H1 (cell line): Measurements from ENCODE around the gene CTBP2. TPM values are rescaled to one million over a fixed set of nuclear protein-coding genes. Genes with fewer than 3 reads are reported as not detected.

Source experiments
- CTCF ChIA-PET: fragments of 300-600 bp; sonication (Branson Sonifier 250); formaldehyde crosslinking; loops from one replicate; lab custom pipeline; 2021; ENCODE audit not compliant: partially characterized antibody; lab: Charles Lee
- POLR2A ChIA-PET: fragments of 300-600 bp; sonication (Branson Sonifier 250); formaldehyde crosslinking; loops from one replicate; lab custom pipeline; 2021; ENCODE audit warnings: inconsistent platforms; ENCODE audit not compliant: partially characterized antibody; lab: Charles Lee
- DNase-seq, 2 experiments: peaks; one replicate each; pipeline versions ENCODE4 v3.0.0 to v3.0.0-alpha.2; 2010 to 2022; ENCODE audit warnings: low spot score in 2 of 2, low read depth in 1 of 2, mixed read lengths in 1 of 2
- FAIRE-seq: peaks from 2 replicates; lab custom pipeline; 2011; peaks lifted over from hg19 to GRCh38; lab: Jason Lieb, UNC
- H2AFZ ChIP-seq: 2 replicates; pipeline ENCODE4 v1.8.1; 2012; ENCODE audit warnings: low read length, inconsistent platforms
- H2AK5ac ChIP-seq: 2 replicates; pipeline ENCODE4 v1.6.1; 2013; ENCODE audit warnings: low read depth, low read length
- H2BK120ac ChIP-seq: replicated peaks from 2 replicates; pipeline ENCODE3; 2013; ENCODE audit warnings: low read depth, low read length, inconsistent platforms
- H2BK12ac ChIP-seq: 2 replicates; pipeline ENCODE4 v1.6.1; 2013; ENCODE audit warnings: low read depth, low read length
- H2BK15ac ChIP-seq: 2 replicates; pipeline ENCODE4 v1.6.1; 2013; ENCODE audit warnings: low read length
- H2BK20ac ChIP-seq: 2 replicates; pipeline ENCODE4 v1.6.1; 2013; ENCODE audit warnings: low read length
- H2BK5ac ChIP-seq: 2 replicates; pipeline ENCODE4 v1.6.1; 2013; ENCODE audit warnings: low read depth, low read length
- H3K14ac ChIP-seq: 2 replicates; pipeline ENCODE4 v1.6.1; 2013; ENCODE audit warnings: inconsistent platforms; ENCODE audit not compliant: insufficient read length
- H3K18ac ChIP-seq: 2 replicates; pipeline ENCODE4 v1.6.1; 2013; ENCODE audit warnings: low read length; ENCODE audit errors: extremely low read depth
- H3K23ac ChIP-seq: 2 replicates; pipeline ENCODE4 v1.6.1; 2013; ENCODE audit warnings: inconsistent platforms; ENCODE audit not compliant: insufficient read length
- H3K23me2 ChIP-seq: 2 replicates; pipeline ENCODE4 v1.6.1; 2013; ENCODE audit warnings: low read depth, low read length
- H3K27ac ChIP-seq: 2 replicates; pipeline ENCODE4 v1.6.1; 2011; ENCODE audit warnings: low read depth, low read length, inconsistent platforms
- H3K27me3 ChIP-seq, 4 experiments: replicated peaks in 1 of 4; 1 replicate in 1 of 4; 2 replicates in 3 of 4; pipeline versions ENCODE4 v1.6.1 to v1.8.1; 2011 to 2013; ENCODE audit warnings: low read length in 3 of 4, mild to moderate bottlenecking in 3 of 4, inconsistent platforms in 2 of 4, mixed read lengths in 2 of 4, moderate library complexity in 1 of 4; ENCODE audit not compliant: control insufficient read depth in 3 of 4, insufficient read depth in 3 of 4; ENCODE audit errors: extremely low read depth in 1 of 4
- H3K36me3 ChIP-seq, 4 experiments: 2 replicates each; pipeline versions ENCODE4 v1.6.1 to v1.8.1; 2011 to 2013; ENCODE audit warnings: mild to moderate bottlenecking in 4 of 4, low read length in 3 of 4, moderate library complexity in 2 of 4, control low read depth in 1 of 4, inconsistent platforms in 1 of 4; ENCODE audit not compliant: insufficient read depth in 4 of 4, control insufficient read depth in 2 of 4
- H3K4ac ChIP-seq: replicated peaks from 2 replicates; pipeline ENCODE3; 2013; ENCODE audit warnings: low read length, low read depth, mixed read lengths, inconsistent platforms; ENCODE audit not compliant: insufficient read length
- H3K4me1 ChIP-seq, 4 experiments: replicated peaks in 1 of 4; 1 replicate in 1 of 4; 2 replicates in 3 of 4; pipeline versions ENCODE4 v1.6.1 to v1.8.1; 2011 to 2013; ENCODE audit warnings: low read length in 3 of 4, inconsistent platforms in 2 of 4, mixed read lengths in 1 of 4; ENCODE audit not compliant: insufficient read depth in 4 of 4, control insufficient read depth in 3 of 4
- H3K4me2 ChIP-seq, 2 experiments: 2 replicates each; pipeline versions ENCODE4 v1.6.1 to v1.8.1; 2011 to 2013; ENCODE audit warnings: low read depth in 2 of 2, low read length in 2 of 2, control low read depth in 1 of 2, inconsistent platforms in 1 of 2, mild to moderate bottlenecking in 1 of 2; ENCODE audit not compliant: insufficient read depth in 1 of 2
- H3K4me3 ChIP-seq, 4 experiments: fragments of 200-600, 300-600 bp in 1 of 4; sonication (generic), shearing (Covaris generic), sonication (Bioruptor Twin) in 1 of 4; 2 replicates each; pipeline versions ENCODE4 v1.5.1 to v1.8.1; 2011 to 2016; ENCODE audit warnings: low read length in 4 of 4, low read depth in 3 of 4, control low read depth in 2 of 4, inconsistent platforms in 2 of 4, mild to moderate bottlenecking in 2 of 4, mixed read lengths in 1 of 4, moderate library complexity in 1 of 4; ENCODE audit not compliant: insufficient read depth in 2 of 4; ENCODE audit errors: extremely low read depth in 1 of 4
- H3K56ac ChIP-seq: replicated peaks from 2 replicates; pipeline ENCODE3; 2013; ENCODE audit warnings: low read depth, mild to moderate bottlenecking, mixed read lengths, low read length, inconsistent platforms; ENCODE audit not compliant: insufficient read length
- H3K79me1 ChIP-seq: 2 replicates; pipeline ENCODE4 v1.6.1; 2013; ENCODE audit warnings: low read depth, low read length, control low read depth
- H3K79me2 ChIP-seq, 2 experiments: 2 replicates each; pipeline versions ENCODE4 v1.6.1 to v1.8.1; 2012 to 2013; ENCODE audit warnings: low read length in 2 of 2, mild to moderate bottlenecking in 2 of 2, inconsistent platforms in 1 of 2; ENCODE audit not compliant: insufficient read depth in 2 of 2, control insufficient read depth in 1 of 2
- H3K9ac ChIP-seq, 4 experiments: replicated peaks in 1 of 4; 1 replicate in 1 of 4; 2 replicates in 3 of 4; pipeline versions ENCODE4 v1.6.1 to v1.8.1; 2011 to 2013; ENCODE audit warnings: low read depth in 3 of 4, low read length in 3 of 4, control low read depth in 2 of 4, mild to moderate bottlenecking in 2 of 4, moderate library complexity in 2 of 4, inconsistent platforms in 1 of 4; ENCODE audit errors: extremely low read depth in 1 of 4
- H3K9me3 ChIP-seq, 2 experiments: 2 replicates each; pipeline versions ENCODE4 v1.6.1 to v1.8.1; 2012 to 2013; ENCODE audit warnings: mild to moderate bottlenecking in 2 of 2, moderate library complexity in 2 of 2, control low read depth in 1 of 2, inconsistent platforms in 1 of 2, low read depth in 1 of 2, low read length in 1 of 2, mixed read lengths in 1 of 2; ENCODE audit not compliant: insufficient read depth in 2 of 2
- H4K20me1 ChIP-seq, 2 experiments: replicated peaks in 1 of 2; 2 replicates each; pipeline versions ENCODE3 to v1.8.1; 2011 to 2013; ENCODE audit warnings: inconsistent platforms in 2 of 2, low read length in 2 of 2, mild to moderate bottlenecking in 1 of 2; ENCODE audit not compliant: insufficient read depth in 2 of 2, control insufficient read depth in 1 of 2
- H4K5ac ChIP-seq: 2 replicates; pipeline ENCODE4 v1.6.1; 2013; ENCODE audit warnings: low read length, low read depth, mixed read lengths, inconsistent platforms; ENCODE audit not compliant: insufficient read length
- H4K8ac ChIP-seq: 2 replicates; pipeline ENCODE4 v1.8.0; 2013; ENCODE audit warnings: mild to moderate bottlenecking, moderate library complexity, low read length, inconsistent platforms; ENCODE audit not compliant: insufficient read depth; ENCODE audit errors: extremely low read depth
- H4K91ac ChIP-seq: replicated peaks from 2 replicates; pipeline ENCODE3; 2013; ENCODE audit warnings: low read length, mixed read lengths, inconsistent platforms; ENCODE audit not compliant: insufficient read length
- WGBS, 2 experiments: shearing (Covaris generic) in 1 of 2; methylation state at CpG; one replicate each; pipeline versions ENCODE4 v1.1.6 to v1.1.7; 2013 to 2015; ENCODE audit warnings: low lambda C conversion rate in 2 of 2, mixed read lengths in 2 of 2, inconsistent platforms in 1 of 2, low coverage in 1 of 2, missing lambda C conversion rate in 1 of 2; ENCODE audit not compliant: insufficient replicate concordance in 2 of 2, insufficient coverage in 1 of 2, insufficient read length in 1 of 2; ENCODE audit errors: extremely low coverage in 1 of 2, missing lambda C conversion rate in 1 of 2; 5-methylcytosine and 5-hydroxymethylcytosine counted together
- polyA plus RNA-seq, 7 experiments: library from polyadenylated mRNA; depleted of rRNA in 3 of 7; stranded (reverse) in 5 of 7; unstranded in 2 of 7; fragments of >200 nt in 5 of 7; fragments of 200-250 nt in 2 of 7; gene quantifications; 1 replicate in 5 of 7; 2 replicates in 1 of 7; 4 replicates in 1 of 7; pipeline versions ENCODE4 v1.2.1 to v1.2.3, GENCODE V29; 2011 to 2013; ENCODE audit warnings: missing spikeins in 2 of 7, mixed read lengths in 2 of 7
- total RNA-seq: library from RNA; stranded (reverse); fragmentation: NEBNext Ultra II Directional; extraction: Animal tissue kit (Norgen Biotek cat#: 25700); gene quantifications from 2 replicates; pipeline ENCODE4 v1.2.1, GENCODE V29; 2021

The CTBP2 gene
- total and polyA plus RNA-seq, 2 of the 8 experiments (the other 6 are each of a cell fraction or from before 2014, with no cell fraction given): 208 to 221 TPM

- no peaks in the 10 kb centered on the region for H3K27me3 ChIP-seq
- H3K23me2 ChIP-seq: no peaks in the 10 kb centered on the region
- no peak overlapping the region for H3K56ac ChIP-seq
- no peak overlapping the region for H3K4ac ChIP-seq
- H2AK5ac ChIP-seq: no peak overlapping the region
- peaks cover 10 to 14% of the 10 kb centered on the region in 2 experiments; a peak in 3 of 4 replicates for H3K9me3 ChIP-seq
- no peak overlapping the region for H4K5ac ChIP-seq
- H2BK120ac ChIP-seq: no peak overlapping the region
- no peak overlapping the region for H3K14ac ChIP-seq
- no peak overlapping the region for H2BK15ac ChIP-seq
- no peak overlapping the region for H4K91ac ChIP-seq
- no peak overlapping the region for H2BK5ac ChIP-seq
- FAIRE-seq (no peak), DNase-seq (no peak)
- H4K20me1 ChIP-seq: peaks cover 29 to 35% of the 10 kb centered on the region in 2 experiments
- H3K4me1 ChIP-seq: peaks cover 0 to 2% (median 0%) of the 10 kb centered on the region in 4 experiments; a peak in 3 of 7 replicates
- no peak overlapping the region for H3K4me3 ChIP-seq
- H3K4me2 ChIP-seq: no peak overlapping the region
- peaks cover 34% of the 10 kb centered on the region for H3K79me1 ChIP-seq
- no peak overlapping the region for H3K18ac ChIP-seq
- no peak overlapping the region for H2BK12ac ChIP-seq
- 94% methylated on average over 9 of the region's 9 CpGs; no CpG with 5 or more reads in 1 of the 2 experiments for WGBS, 2 experiments
- ChIA-PET POLR2A (interaction anchor here (1.1 to 1.3 kb wide), 2 partner anchors 15 to 34 kb away, joined by 3 read pairs; no protein-coding TSS in a partner anchor), CTCF (interaction anchor here (1.3 to 3.4 kb wide), 3 partner anchors 15 to 28 kb away, joined by 4 to 12 read pairs (median 5); no protein-coding TSS in a partner anchor)
- no peak overlapping the region for H4K8ac ChIP-seq
- no peak overlapping the region for H2AFZ ChIP-seq
- no peak overlapping the region for H3K9ac ChIP-seq
- H3K23ac ChIP-seq: no peak overlapping the region
- no peak overlapping the region for H2BK20ac ChIP-seq
- peaks cover 11 to 100% of the 10 kb centered on the region in 2 experiments; a peak in 3 of 4 replicates for H3K79me2 ChIP-seq
- peaks cover 4 to 58% (median 27%) of the 10 kb centered on the region in 4 experiments; a peak in 6 of 8 replicates for H3K36me3 ChIP-seq
- H3K27ac ChIP-seq: no peak overlapping the region
Observed at GRCh38 chr10:125020871-125021270, 139.5 kb downstream of the CTBP2 start.
